Measurements from ENCODE around the gene HAPLN1. TPM values are rescaled to one million over a fixed set of nuclear protein-coding genes. Genes with fewer than 3 reads are reported as not detected.

The HAPLN1 gene
- total RNA-seq, 1 experiment from 2014 or later: 7.8 TPM

DNA sequence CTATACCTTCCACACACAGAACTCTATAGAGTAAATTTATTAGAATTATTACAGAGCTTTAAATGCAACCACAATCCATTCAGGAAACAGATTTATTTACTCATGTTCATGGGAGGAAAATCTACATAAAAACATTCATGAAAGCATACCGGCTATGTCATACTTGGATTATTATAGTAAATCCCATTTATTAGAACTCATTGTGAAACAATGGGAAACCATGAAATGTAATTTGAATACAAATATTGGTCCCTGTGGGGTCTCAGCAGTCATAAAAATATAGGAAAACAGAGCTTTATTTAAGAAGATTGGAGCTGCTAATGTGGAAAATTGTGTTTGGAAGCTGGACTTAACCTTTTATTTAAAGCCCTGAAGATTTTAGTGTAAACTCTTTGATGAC lies 80.7 kb downstream of the HAPLN1 start:
- CTCF ChIA-PET: no interaction called here
- no peak for ATAC-seq
- Histone ChIP-seq H3K79me2 (ENCODE audit: low read length) (no peaks in the 10 kb centered on the region), H3K36me3 (ENCODE audit: low read depth, low read length) (no peaks in the 10 kb centered on the region), H3K9me2 (replicated peaks; ENCODE audit: low read length) (no peaks in the 10 kb centered on the region), H3K4me2 (ENCODE audit: low read length) (no peak overlapping the region), H4K20me1 (ENCODE audit: low read length) (no peaks in the 10 kb centered on the region), H3K9me3 (ENCODE audit: low read length) (no peaks in the 10 kb centered on the region), H3F3A (ENCODE audit: low read length, unreplicated experiment) (no peaks in the 10 kb centered on the region), H3K27me3 (ENCODE audit: low read length) (no peaks in the 10 kb centered on the region), H2AFZ (ENCODE audit: low read length) (no peak overlapping the region), H3K9ac (ENCODE audit: low read length) (no peak overlapping the region), H3K27ac (ENCODE audit: low read length) (no peak overlapping the region), H3K4me1 (ENCODE audit: insufficient read depth, low read length) (no peaks in the 10 kb centered on the region), H3K4me3 (ENCODE audit: low read length) (no peak overlapping the region)
- TF ChIP-seq EZH2phosphoT487 (IDR thresholded peaks at IDR 0.05; ENCODE audit: borderline replicate concordance, low read length) (no peak), CTCF (conservative IDR thresholded peaks at IDR 0.05; ENCODE audit: low read depth, low read length) (no peak), EZH2 (IDR thresholded peaks at IDR 0.05; ENCODE audit: low read length, unreplicated experiment) (no peak)
- no peak for DNase-seq
- intact Hi-C loops (cut with micrococcal nuclease): no loop called here
- BruUV-seq (replicated peaks): no TSS peak
- POLR2A ChIA-PET (ENCODE audit: unreplicated experiment): no interaction called here

DNA sequence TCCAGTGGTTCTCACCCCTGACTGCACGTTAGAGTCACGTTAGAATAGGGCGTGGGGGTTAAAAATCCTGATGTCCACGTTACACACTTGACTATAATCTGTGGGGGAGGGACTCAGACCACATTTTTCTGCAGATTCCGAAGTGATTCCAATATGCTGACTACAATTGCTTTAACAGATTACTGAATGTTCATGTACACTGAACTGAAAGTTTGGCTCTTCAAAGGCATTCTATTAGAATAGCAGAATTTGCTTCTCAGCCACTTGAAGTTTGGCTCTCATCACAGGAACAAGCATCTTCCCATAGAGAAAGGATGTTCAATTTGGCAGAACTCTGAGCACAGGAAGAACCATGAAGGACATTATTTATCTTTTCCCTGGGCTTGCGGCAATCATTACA lies 84.5 kb downstream of the HAPLN1 start:
- no peak for TF ChIP-seq CTCF (conservative IDR thresholded peaks at IDR 0.05; ENCODE audit: low read depth, low read length)
- no peak for TF ChIP-seq EZH2 (IDR thresholded peaks at IDR 0.05; ENCODE audit: low read length, unreplicated experiment)
- no peak for TF ChIP-seq EZH2phosphoT487 (IDR thresholded peaks at IDR 0.05; ENCODE audit: borderline replicate concordance, low read length)
- ChIA-PET POLR2A (ENCODE audit: unreplicated experiment) (no interaction called here), CTCF (no interaction called here)
- Histone ChIP-seq H3K27me3 (ENCODE audit: low read length) (no peaks in the 10 kb centered on the region), H3K9ac (ENCODE audit: low read length) (no peak overlapping the region), H3K4me3 (ENCODE audit: low read length) (no peak overlapping the region), H3F3A (ENCODE audit: low read length, unreplicated experiment) (no peaks in the 10 kb centered on the region), H3K79me2 (ENCODE audit: low read length) (no peaks in the 10 kb centered on the region), H3K9me2 (replicated peaks; ENCODE audit: low read length) (no peaks in the 10 kb centered on the region), H3K36me3 (ENCODE audit: low read depth, low read length) (no peaks in the 10 kb centered on the region), H3K27ac (ENCODE audit: low read length) (no peak overlapping the region), H2AFZ (ENCODE audit: low read length) (no peak overlapping the region), H4K20me1 (ENCODE audit: low read length) (no peaks in the 10 kb centered on the region), H3K4me2 (ENCODE audit: low read length) (no peak overlapping the region), H3K9me3 (ENCODE audit: low read length) (no peaks in the 10 kb centered on the region), H3K4me1 (ENCODE audit: insufficient read depth, low read length) (peaks cover 10% of the 10 kb centered on the region; the same call in 1 of the 2 replicates)
- ATAC-seq (no peak), DNase-seq (no peak)
- intact Hi-C loops (cut with micrococcal nuclease): no loop called here
- BruUV-seq (replicated peaks): no TSS peak

- no peak for ATAC-seq
- CTCF ChIA-PET: no interaction called here
- no peak overlapping the region for H3K9ac ChIP-seq (ENCODE audit: low read length)
- no peaks in the 10 kb centered on the region for H4K20me1 ChIP-seq (ENCODE audit: low read length)
- H3K4me2 ChIP-seq (ENCODE audit: low read length): no peak overlapping the region
- BruUV-seq (replicated peaks): no TSS peak
- H3K9me2 ChIP-seq (replicated peaks; ENCODE audit: low read length): no peaks in the 10 kb centered on the region
- H3K27ac ChIP-seq (ENCODE audit: low read length): no peak overlapping the region
- POLR2A ChIA-PET (ENCODE audit: unreplicated experiment): interaction anchor here (0.6 kb wide), 1 partner anchor 33 kb away, joined by 3 read pairs; no protein-coding TSS in a partner anchor
- TF ChIP-seq EZH2phosphoT487 (IDR thresholded peaks at IDR 0.05; ENCODE audit: borderline replicate concordance, low read length) (no peak), EZH2 (IDR thresholded peaks at IDR 0.05; ENCODE audit: low read length, unreplicated experiment) (no peak), CTCF (conservative IDR thresholded peaks at IDR 0.05; ENCODE audit: low read depth, low read length) (no peak)
- no peaks in the 10 kb centered on the region for H3F3A ChIP-seq (ENCODE audit: low read length, unreplicated experiment)
- H3K36me3 ChIP-seq (ENCODE audit: low read depth, low read length): no peaks in the 10 kb centered on the region
- no peak overlapping the region for H2AFZ ChIP-seq (ENCODE audit: low read length)
- no peaks in the 10 kb centered on the region for H3K9me3 ChIP-seq (ENCODE audit: low read length)
- H3K27me3 ChIP-seq (ENCODE audit: low read length): no peaks in the 10 kb centered on the region
- intact Hi-C loops (cut with micrococcal nuclease): no loop called here
- peaks cover 10% of the 10 kb centered on the region; the same call in 1 of the 2 replicates for H3K4me1 ChIP-seq (ENCODE audit: insufficient read depth, low read length)
- no peak for DNase-seq
- no peaks in the 10 kb centered on the region for H3K79me2 ChIP-seq (ENCODE audit: low read length)
- no peak overlapping the region for H3K4me3 ChIP-seq (ENCODE audit: low read length)
These were observed 87.4 kb downstream of the HAPLN1 start for GRCh38 chr5:83633285-83633684.

Data from PC-3 (cell line).